Kidney (tissue), 14 donors: ENCODE results near the gene RIN3. TPM values are rescaled to one million over a fixed set of nuclear protein-coding genes. Genes with fewer than 3 reads are reported as not detected.

ENCODE experiments used
- DNase-seq, 5 donors: peaks; one replicate each; pipeline ENCODE4 v3.0.0-alpha.2; 2013 to 2020
- FAIRE-seq: peaks from 2 replicates; lab custom pipeline; 2012; peaks lifted over from hg19 to GRCh38; lab: Jason Lieb, UNC
- H3K27ac ChIP-seq, 2 donors: one replicate each; pipeline ENCODE4 v1.7.0; 2013; ENCODE audit warnings: low read depth in 2 of 2, low read length in 2 of 2, inconsistent platforms in 1 of 2
- H3K27me3 ChIP-seq: one replicate; pipeline ENCODE4 v1.7.1; 2013; ENCODE audit warnings: low read length, inconsistent platforms; ENCODE audit not compliant: control insufficient read depth, insufficient read depth
- H3K36me3 ChIP-seq, 3 donors: one replicate each; pipeline versions ENCODE4 v1.7.0 to v1.7.1; 2013; ENCODE audit warnings: low read length in 3 of 3, control low read depth in 1 of 3, inconsistent platforms in 1 of 3; ENCODE audit not compliant: insufficient read depth in 3 of 3, control insufficient read depth in 2 of 3
- H3K4me1 ChIP-seq, 3 donors: one replicate each; pipeline versions ENCODE4 v1.7.0 to v1.7.1; 2013; ENCODE audit warnings: low read length in 3 of 3, inconsistent platforms in 1 of 3, low read depth in 1 of 3; ENCODE audit not compliant: control insufficient read depth in 2 of 3, insufficient read depth in 2 of 3
- H3K4me3 ChIP-seq, 3 donors: one replicate each; pipeline versions ENCODE4 v1.7.0 to v1.8.1; 2013; ENCODE audit warnings: low read length in 3 of 3, control low read depth in 1 of 3, inconsistent platforms in 1 of 3
- H3K9ac ChIP-seq, 3 donors: one replicate each; pipeline versions ENCODE4 v1.7.0 to v1.7.1; 2013; ENCODE audit warnings: low read length in 3 of 3, control low read depth in 1 of 3, inconsistent platforms in 1 of 3
- H3K9me3 ChIP-seq, 3 donors: one replicate each; pipeline versions ENCODE4 v1.7.0 to v1.7.1; 2013; ENCODE audit warnings: low read length in 3 of 3, control low read depth in 1 of 3, inconsistent platforms in 1 of 3; ENCODE audit not compliant: control insufficient read depth in 2 of 3, insufficient read depth in 1 of 3
- intact Hi-C: fragments of 100-400 bp; cut with DNase I; formaldehyde crosslinking; loops from one replicate; pipeline ENCODE4 v1.11.1; 2022
- polyA plus RNA-seq: library from polyadenylated mRNA; stranded (reverse); fragments of 350-450 nt; fragmentation: Illumina TruSeq; extraction: RNeasy Lipid Tissue Mini Kit (QIAGEN cat#74804); gene quantifications from one replicate; pipeline ENCODE4 v1.2.3, GENCODE V29; 2014; ENCODE audit warnings: low read depth, low replicate concordance; ENCODE audit not compliant: insufficient read depth
- total RNA-seq: library from RNA; stranded (reverse); fragmentation: NEBNext Ultra II Directional; extraction: Animal tissue kit (Norgen Biotek cat#: 25700); gene quantifications from one replicate; pipeline ENCODE4 v1.2.1, GENCODE V29; 2021
- TF ChIP-seq, protein P1 (sequence below): IDR thresholded peaks from 3 replicates; pipeline ENCODE4 v1.5.1; 2012; ENCODE audit warnings: mild to moderate bottlenecking, moderate library complexity, borderline replicate concordance; ENCODE audit not compliant: insufficient read depth; ENCODE audit errors: extremely low read depth
- donor health status: control.
- donor health status: control.
- donor health status: control.
- donor health status: control.
- donor health status: control.
- donor health status: DM: yes; HTN: yes; CAD: no.
- donor health status: Normal renal cell carcinoma (clear cell type).

Gene RIN3
- total and polyA plus RNA-seq, 2 donors from 2014 or later: 7.1 to 30.4 TPM

DNA sequence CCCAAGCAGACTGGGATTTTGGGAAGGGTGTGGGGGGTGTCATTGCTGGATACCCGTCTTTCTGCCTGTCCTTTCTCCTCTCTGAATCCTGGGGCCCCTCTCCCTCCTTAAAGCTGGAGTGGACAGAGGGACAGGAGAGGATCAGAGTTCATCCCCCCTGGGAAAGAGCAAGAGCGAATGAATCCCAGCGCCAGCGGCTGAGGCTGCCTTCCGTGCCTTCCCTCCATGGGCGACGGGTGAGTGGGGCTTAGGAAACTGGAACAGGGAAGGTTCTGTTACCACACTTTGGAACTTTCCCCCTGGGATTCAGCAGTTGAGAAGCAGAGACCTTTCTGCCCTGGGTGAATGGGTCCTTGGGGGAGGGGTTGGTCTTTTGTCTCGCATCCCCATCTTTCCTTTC, 16.2 kb upstream of the RIN3 start:
- Histone ChIP-seq H3K9me3 (no peaks in the 10 kb centered on the region), H3K9ac (no peak overlapping the region), H3K27me3 (no peaks in the 10 kb centered on the region), H3K36me3 (no peaks in the 10 kb centered on the region), H3K4me1 (no peaks in the 10 kb centered on the region), H3K27ac (no peak overlapping the region), H3K4me3 (no peak overlapping the region)
- DNase-seq (peak in 2 of 5 donors; percentile 3 to 16), FAIRE-seq (no peak)
- TF ChIP-seq, protein P1, sequence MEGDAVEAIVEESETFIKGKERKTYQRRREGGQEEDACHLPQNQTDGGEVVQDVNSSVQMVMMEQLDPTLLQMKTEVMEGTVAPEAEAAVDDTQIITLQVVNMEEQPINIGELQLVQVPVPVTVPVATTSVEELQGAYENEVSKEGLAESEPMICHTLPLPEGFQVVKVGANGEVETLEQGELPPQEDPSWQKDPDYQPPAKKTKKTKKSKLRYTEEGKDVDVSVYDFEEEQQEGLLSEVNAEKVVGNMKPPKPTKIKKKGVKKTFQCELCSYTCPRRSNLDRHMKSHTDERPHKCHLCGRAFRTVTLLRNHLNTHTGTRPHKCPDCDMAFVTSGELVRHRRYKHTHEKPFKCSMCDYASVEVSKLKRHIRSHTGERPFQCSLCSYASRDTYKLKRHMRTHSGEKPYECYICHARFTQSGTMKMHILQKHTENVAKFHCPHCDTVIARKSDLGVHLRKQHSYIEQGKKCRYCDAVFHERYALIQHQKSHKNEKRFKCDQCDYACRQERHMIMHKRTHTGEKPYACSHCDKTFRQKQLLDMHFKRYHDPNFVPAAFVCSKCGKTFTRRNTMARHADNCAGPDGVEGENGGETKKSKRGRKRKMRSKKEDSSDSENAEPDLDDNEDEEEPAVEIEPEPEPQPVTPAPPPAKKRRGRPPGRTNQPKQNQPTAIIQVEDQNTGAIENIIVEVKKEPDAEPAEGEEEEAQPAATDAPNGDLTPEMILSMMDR: no peak
- intact Hi-C loops: no loop called here

DNA sequence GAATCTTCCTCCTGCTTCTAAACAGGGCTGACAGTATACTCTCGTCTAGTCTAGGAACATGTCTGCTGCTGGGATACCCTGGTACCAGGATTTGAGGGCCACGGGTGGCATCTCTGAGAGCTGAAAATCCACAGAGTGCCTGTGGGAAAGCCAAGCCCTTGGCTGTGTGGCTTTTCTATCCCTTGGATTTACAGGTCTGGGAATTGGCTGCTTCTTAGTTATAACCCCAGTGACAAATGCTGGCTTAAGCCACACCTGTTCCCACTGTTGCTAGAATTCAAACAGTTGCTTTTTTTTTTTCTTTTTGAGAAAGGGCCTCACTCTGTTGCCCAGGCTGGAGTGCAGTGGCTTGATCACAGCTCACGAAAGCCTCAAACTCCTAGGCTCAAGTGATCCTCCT, 14.3 kb upstream of the RIN3 start:
- Histone ChIP-seq H3K9me3 (no peaks in the 10 kb centered on the region), H3K27me3 (no peaks in the 10 kb centered on the region), H3K36me3 (no peaks in the 10 kb centered on the region), H3K27ac (no peak overlapping the region), H3K4me3 (no peak overlapping the region), H3K4me1 (no peaks in the 10 kb centered on the region), H3K9ac (no peak overlapping the region)
- TF ChIP-seq, protein P1: no peak
- DNase-seq: no peak
- intact Hi-C loops: no loop called here
- no peak for FAIRE-seq

DNA sequence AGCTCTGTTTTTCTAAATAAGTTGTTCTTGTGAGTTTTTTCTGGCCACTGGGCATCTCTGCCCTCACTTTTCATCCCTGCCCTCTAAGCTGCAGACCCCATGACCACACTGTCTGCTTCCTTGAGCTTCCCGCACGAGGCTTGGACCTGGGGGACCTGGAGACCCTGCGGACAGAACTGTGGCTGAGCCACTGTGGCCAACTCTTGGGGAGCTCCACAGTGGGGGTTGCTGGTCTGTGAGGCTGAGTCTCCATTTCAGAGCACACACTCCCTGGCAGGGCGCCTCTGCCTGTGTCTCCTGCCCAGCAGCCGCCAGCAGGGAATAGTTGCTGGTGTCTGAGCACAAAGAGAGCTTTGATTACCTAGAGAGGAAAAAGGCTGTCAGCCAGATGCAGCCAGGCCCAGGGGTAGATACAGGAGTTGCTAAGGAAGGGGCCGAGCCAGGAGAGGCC, 13.1 kb upstream of the RIN3 start:
- FAIRE-seq (no peak), DNase-seq (no peak)
- H3K4me1 ChIP-seq: peaks cover 0 to 2% (median 0%) of the 10 kb centered on the region in 3 donors

More for the DNA sequence above, 13.1 kb upstream of the RIN3 start:
- H3K36me3 ChIP-seq: no peaks in the 10 kb centered on the region
- H3K27ac ChIP-seq: no peak overlapping the region
- intact Hi-C loops: no loop called here
- TF ChIP-seq, protein P1: no peak
- H3K9me3 ChIP-seq: no peaks in the 10 kb centered on the region
- no peak overlapping the region for H3K9ac ChIP-seq
- no peak overlapping the region for H3K4me3 ChIP-seq
- H3K27me3 ChIP-seq: no peaks in the 10 kb centered on the region
